ENCODE measurements around the gene ESR1. TPM values are rescaled to one million over a fixed set of nuclear protein-coding genes. Genes with fewer than 3 reads are reported as not detected.

Gene ESR1
- total and polyA plus RNA-seq, 2 donors (not counting 3 experiments of a cell fraction or from before 2014, with no cell fraction given): 0.01 TPM; not detected in 1

GRCh38 chr6:152166497-152166896, 359.0 kb downstream of the ESR1 start:
- H3K9me1 ChIP-seq (replicated peaks; ENCODE audit: control insufficient read depth, extremely low read depth, insufficient read depth, low read length): no peaks in the 10 kb centered on the region

More at GRCh38 chr6:152166497-152166896, 359.0 kb downstream of the ESR1 start:
- Histone ChIP-seq H3K79me2 (ENCODE audit: control insufficient read depth, insufficient read depth, low read length) (no peaks in the 10 kb centered on the region), H4K20me1 (replicated peaks; ENCODE audit: control insufficient read depth, extremely low read depth, insufficient read depth, low read length) (no peaks in the 10 kb centered on the region), H3K4me3 (replicated peaks in 1 of 3; ENCODE audit: insufficient read depth in 1 of 3, low read depth in 1 of 3, low read length in 3 of 3) (no peak overlapping the region), H3K9me3 (replicated peaks; ENCODE audit: control insufficient read depth, insufficient read depth, low read length) (no peaks in the 10 kb centered on the region), H2AFZ (ENCODE audit: low read depth, low read length) (no peak overlapping the region), H3K4me1 (ENCODE audit: control insufficient read depth, extremely low read depth, insufficient read depth, low read length) (peaks cover 5% of the 10 kb centered on the region), H3K4me2 (ENCODE audit: insufficient read depth, low read length) (no peak overlapping the region), H3K36me3 (ENCODE audit: control insufficient read depth in 2 of 2, extremely low read depth in 1 of 2, insufficient read depth in 2 of 2, low read length in 2 of 2) (no peaks in the 10 kb centered on the region), H3K27me3 (ENCODE audit: control insufficient read depth in 2 of 2, insufficient read depth in 2 of 2, low read length in 2 of 2) (no peaks in the 10 kb centered on the region), H3K9ac (replicated peaks; ENCODE audit: extremely low read depth, insufficient read depth, low read length) (no peak overlapping the region), H3K27ac (ENCODE audit: insufficient read depth, low read depth, low read length) (no peak overlapping the region)
- ChIA-PET POLR2A (no interaction called here), CTCF (no interaction called here)
- TF ChIP-seq GATA2 (IDR thresholded peaks at IDR 0.05; ENCODE audit: insufficient read depth, insufficient read length, low read depth, low read length): no peak
- no peak for TF ChIP-seq POLR2A (IDR thresholded peaks at IDR 0.05; ENCODE audit: low read depth, low read length)
- TF ChIP-seq EZH2 (IDR thresholded peaks at IDR 0.05; ENCODE audit: borderline replicate concordance, low read depth, low read length, severe bottlenecking): no peak
- no peak for TF ChIP-seq MYC (IDR thresholded peaks at IDR 0.05; ENCODE audit: low read depth, low read length)
- TF ChIP-seq CTCF (IDR thresholded peaks at IDR 0.05; ENCODE audit: extremely low read depth in 1 of 2, insufficient read depth in 1 of 2, low read depth in 1 of 2, low read length in 2 of 2): no peak
- TF ChIP-seq FOS (IDR thresholded peaks at IDR 0.05; ENCODE audit: borderline replicate concordance, insufficient read depth, low read length): no peak
- TF ChIP-seq MAX (IDR thresholded peaks at IDR 0.05; ENCODE audit: insufficient read depth, insufficient read length): no peak
- TF ChIP-seq JUN (IDR thresholded peaks at IDR 0.05; ENCODE audit: borderline replicate concordance, insufficient read depth, insufficient read length, low read depth): no peak
- TF ChIP-seq POLR2AphosphoS5 (IDR thresholded peaks at IDR 0.05; ENCODE audit: insufficient read depth, low read depth, low read length): no peak
- dilution Hi-C loops (cut with MboI; ENCODE audit: extremely low pct_ligation_motif_present, low sequenced_read_pairs) (no loop called here), intact Hi-C loops (cut with micrococcal nuclease) (no loop called here)
- no TSS peak for BruUV-seq (replicated peaks)
- FAIRE-seq: no peak
- no peak for DNase-seq (ENCODE audit: low read depth, low spot score)
